HG03571 (cell line): ENCODE data around the gene HTR1D.

Experiments used
- ATAC-seq: cut with Tn5 transposase; IDR thresholded peaks from one replicate; pipeline ENCODE4 v1.9.1; 2021; ENCODE audit not compliant: unreplicated experiment

Gene HTR1D

GRCh38 chr1:23185381-23185780 lies 31.9 kb downstream of the HTR1D start:
- ATAC-seq = no peak

GRCh38 chr1:23184212-23184934 lies 32.9 kb downstream of the HTR1D start:
- ATAC-seq = no peak

- no peak for ATAC-seq
Measured at GRCh38 chr1:23179862-23180261, 37.4 kb downstream of the HTR1D start.

- no peak for ATAC-seq
Measured at GRCh38 chr1:23178950-23179349, 38.4 kb downstream of the HTR1D start.

- ATAC-seq = no peak
Measured at GRCh38 chr1:23178414-23178813, 38.9 kb downstream of the HTR1D start.

GRCh38 chr1:23177438-23178380 lies 39.6 kb downstream of the HTR1D start:
- ATAC-seq = peak; percentile 91

GRCh38 chr1:23177031-23177430 lies 40.3 kb downstream of the HTR1D start:
- no peak for ATAC-seq

- no peak for ATAC-seq
Measured at GRCh38 chr1:23174426-23175110, 42.7 kb downstream of the HTR1D start.

- ATAC-seq = no peak
Measured at GRCh38 chr1:23171181-23171755, 46.0 kb downstream of the HTR1D start.

- no peak for ATAC-seq
Measured at GRCh38 chr1:23169727-23170335, 47.5 kb downstream of the HTR1D start.

GRCh38 chr1:23169195-23169575 lies 48.1 kb downstream of the HTR1D start:
- ATAC-seq = no peak

- no peak for ATAC-seq
Measured at GRCh38 chr1:23168445-23169194, 48.7 kb downstream of the HTR1D start, which contains the start of gene LUZP1. Gene LUZP1, minus strand, starts transcription at chr1:23168856.

- ATAC-seq = no peak
Measured at GRCh38 chr1:23168079-23168444, 49.2 kb downstream of the HTR1D start.

GRCh38 chr1:23167353-23168078 lies 49.8 kb downstream of the HTR1D start:
- ATAC-seq = no peak

GRCh38 chr1:23166854-23167253 lies 50.4 kb downstream of the HTR1D start:
- no peak for ATAC-seq

GRCh38 chr1:23163395-23163794 lies 53.9 kb downstream of the HTR1D start:
- no peak for ATAC-seq

GRCh38 chr1:23159963-23160877 lies 57.1 kb downstream of the HTR1D start:
- ATAC-seq = no peak

- no peak for ATAC-seq
Measured at GRCh38 chr1:23156940-23157339, 60.4 kb downstream of the HTR1D start.
